ENCODE data around the gene FBXL15. TPM values are rescaled to one million over a fixed set of nuclear protein-coding genes. Genes with fewer than 3 reads are reported as not detected.

The FBXL15 gene
- total RNA-seq, 2 experiments from 2014 or later = 13.5 to 15.2 TPM

- no peaks in the 10 kb centered on the region for H3K9me3 Mint-ChIP-seq (ENCODE audit: low read depth)
Observed at GRCh38 chr10:102393411-102394078, 27.1 kb upstream of the FBXL15 start.

GRCh38 chr10:102394079-102394800 is 26.4 kb upstream of the FBXL15 start:
- no peaks in the 10 kb centered on the region for H3K9me3 Mint-ChIP-seq (ENCODE audit: low read depth)
- CTCF ChIA-PET = interaction anchor here (0.7 to 16.5 kb wide), 37 partner anchors 9 to 554 kb away, joined by 3 to 271 read pairs (median 4); partner anchors contain the start of genes C10orf95, CUEDC2, ELOVL3 and FBXL15
- no peaks in the 10 kb centered on the region for H3K27me3 Mint-ChIP-seq
- peak overlapping the region; percentile 84 for H3K4me3 Mint-ChIP-seq
- peaks cover 20% of the 10 kb centered on the region for H3K36me3 Mint-ChIP-seq
- ATAC-seq = peak; percentile 88
- H3K4me1 Mint-ChIP-seq = peaks cover 38% of the 10 kb centered on the region
- peak overlapping the region; percentile 90 for H3K27ac Mint-ChIP-seq
- peak; percentile 99 for DNase-seq

More at GRCh38 chr10:102393411-102394078, 27.1 kb upstream of the FBXL15 start:
- DNase-seq (no peak), ATAC-seq (no peak)
- CTCF ChIA-PET = interaction anchor here (0.7 to 16.5 kb wide), 33 partner anchors 9 to 554 kb away, joined by 3 to 271 read pairs (median 4); partner anchors contain the start of genes C10orf95, CUEDC2, ELOVL3 and FBXL15
- peak overlapping the region; percentile 84 for H3K4me3 Mint-ChIP-seq
- H3K36me3 Mint-ChIP-seq = peaks cover 20% of the 10 kb centered on the region
- no peaks in the 10 kb centered on the region for H3K27me3 Mint-ChIP-seq
- H3K27ac Mint-ChIP-seq = peak overlapping the region; percentile 90
- H3K4me1 Mint-ChIP-seq = peaks cover 35% of the 10 kb centered on the region

GRCh38 chr10:102394801-102395399 is 25.7 kb upstream of the FBXL15 start:
- H3K4me1 Mint-ChIP-seq = peaks cover 43% of the 10 kb centered on the region
- peaks cover 20% of the 10 kb centered on the region for H3K36me3 Mint-ChIP-seq
- peak overlapping the region; percentile 84 for H3K4me3 Mint-ChIP-seq
- H3K27ac Mint-ChIP-seq = peak overlapping the region; percentile 90
- DNase-seq (peak; percentile 68), ATAC-seq (no peak)
- no peaks in the 10 kb centered on the region for H3K27me3 Mint-ChIP-seq
- no peaks in the 10 kb centered on the region for H3K9me3 Mint-ChIP-seq (ENCODE audit: low read depth)
- CTCF ChIA-PET = interaction anchor here (0.7 to 16.5 kb wide), 18 partner anchors 10 to 555 kb away, joined by 3 to 271 read pairs (median 4); partner anchors contain the start of genes C10orf95, CUEDC2, ELOVL3 and FBXL15

- H3K27me3 Mint-ChIP-seq = no peaks in the 10 kb centered on the region
- H3K27ac Mint-ChIP-seq = peak within 1 kb of the TSS; percentile 90
- peak; percentile 37 for ATAC-seq
- no peaks in the 10 kb centered on the region for H3K9me3 Mint-ChIP-seq (ENCODE audit: low read depth)
- peak; percentile 90 for DNase-seq
- CTCF ChIA-PET = interaction anchor here (0.7 to 16.5 kb wide), 15 partner anchors 10 to 260 kb away, joined by 3 to 271 read pairs (median 5); partner anchors contain the start of genes C10orf95, CUEDC2, ELOVL3 and FBXL15
- peaks cover 26% of the 10 kb centered on the region for H3K36me3 Mint-ChIP-seq
- peak within 1 kb of the TSS; percentile 84 for H3K4me3 Mint-ChIP-seq
- H3K4me1 Mint-ChIP-seq = peaks cover 44% of the 10 kb centered on the region
Observed at GRCh38 chr10:102395400-102396316, 25.0 kb upstream of the FBXL15 start, which contains the start of gene NFKB2. NFKB2 (plus strand) TSS chr10:102395705; CDS start chr10:102395960, 255 bp downstream.

GRCh38 chr10:102396317-102396650 is 24.4 kb upstream of the FBXL15 start:
- CTCF ChIA-PET = interaction anchor here (1.4 to 16.5 kb wide), 4 partner anchors 24 to 168 kb away, joined by 3 to 271 read pairs (median 28); partner anchors contain the start of genes ELOVL3 and FBXL15
- Mint-ChIP-seq H3K4me3 (peak overlapping the region; percentile 84), H3K4me1 (peaks cover 44% of the 10 kb centered on the region), H3K36me3 (peaks cover 26% of the 10 kb centered on the region), H3K9me3 (ENCODE audit: low read depth) (no peaks in the 10 kb centered on the region), H3K27ac (peak overlapping the region; percentile 90), H3K27me3 (no peaks in the 10 kb centered on the region)
- DNase-seq = no peak
- no peak for ATAC-seq

- Mint-ChIP-seq H3K9me3 (ENCODE audit: low read depth) (no peaks in the 10 kb centered on the region), H3K36me3 (peaks cover 26% of the 10 kb centered on the region), H3K4me1 (peaks cover 44% of the 10 kb centered on the region), H3K4me3 (peak overlapping the region; percentile 84), H3K27ac (peak overlapping the region; percentile 90), H3K27me3 (no peaks in the 10 kb centered on the region)
- ATAC-seq (no peak), DNase-seq (no peak)
- CTCF ChIA-PET = interaction anchor here (1.0 to 16.5 kb wide), 4 partner anchors 24 to 169 kb away, joined by 3 to 271 read pairs (median 14); partner anchors contain the start of genes ELOVL3 and FBXL15
Observed at GRCh38 chr10:102396730-102397151, 23.9 kb upstream of the FBXL15 start.

- DNase-seq (no peak), ATAC-seq (no peak)
- Mint-ChIP-seq H3K27me3 (no peaks in the 10 kb centered on the region), H3K4me3 (peak overlapping the region; percentile 84), H3K4me1 (peaks cover 44% of the 10 kb centered on the region), H3K27ac (peak overlapping the region; percentile 90), H3K9me3 (ENCODE audit: low read depth) (no peaks in the 10 kb centered on the region), H3K36me3 (peaks cover 30% of the 10 kb centered on the region)
- CTCF ChIA-PET = interaction anchor here (0.8 to 16.5 kb wide), 8 partner anchors 14 to 170 kb away, joined by 3 to 271 read pairs (median 20); partner anchors contain the start of genes ELOVL3 and FBXL15
Observed at GRCh38 chr10:102397222-102398171, 23.1 kb upstream of the FBXL15 start.

- Mint-ChIP-seq H3K36me3 (peaks cover 30% of the 10 kb centered on the region), H3K27me3 (no peaks in the 10 kb centered on the region), H3K4me3 (peak overlapping the region; percentile 46), H3K9me3 (ENCODE audit: low read depth) (no peaks in the 10 kb centered on the region), H3K4me1 (peaks cover 38% of the 10 kb centered on the region), H3K27ac (peak overlapping the region; percentile 49)
- DNase-seq (no peak), ATAC-seq (no peak)
- CTCF ChIA-PET = interaction anchor here (0.6 to 16.5 kb wide), 25 partner anchors 8 to 317 kb away, joined by 3 to 271 read pairs (median 4); partner anchors contain the start of genes ACTR1A, CUEDC2, ELOVL3 and FBXL15
Observed at GRCh38 chr10:102398172-102399020, 22.2 kb upstream of the FBXL15 start.

GRCh38 chr10:102399217-102400021 is 21.2 kb upstream of the FBXL15 start:
- CTCF ChIA-PET = interaction anchor here (0.6 to 16.5 kb wide), 38 partner anchors 8 to 316 kb away, joined by 3 to 271 read pairs (median 4); partner anchors contain the start of genes ACTR1A, C10orf95, CUEDC2 and ELOVL3
- Mint-ChIP-seq H3K4me1 (peaks cover 36% of the 10 kb centered on the region), H3K4me3 (peak overlapping the region; percentile 52), H3K9me3 (ENCODE audit: low read depth) (no peaks in the 10 kb centered on the region), H3K36me3 (peaks cover 30% of the 10 kb centered on the region), H3K27ac (peak overlapping the region; percentile 59), H3K27me3 (no peaks in the 10 kb centered on the region)
- DNase-seq = peak; percentile 92
- ATAC-seq = peak; percentile 66

- CTCF ChIA-PET = interaction anchor here (1.1 to 16.5 kb wide), 25 partner anchors 11 to 248 kb away, joined by 3 to 271 read pairs (median 6); partner anchors contain the start of genes ACTR1A, C10orf95, ELOVL3 and FBXL15
- peaks cover 36% of the 10 kb centered on the region for H3K4me1 Mint-ChIP-seq
- no peaks in the 10 kb centered on the region for H3K9me3 Mint-ChIP-seq (ENCODE audit: low read depth)
- ATAC-seq (no peak), DNase-seq (no peak)
- H3K27me3 Mint-ChIP-seq = no peaks in the 10 kb centered on the region
- H3K36me3 Mint-ChIP-seq = peaks cover 30% of the 10 kb centered on the region
- peak overlapping the region; percentile 52 for H3K4me3 Mint-ChIP-seq
- H3K27ac Mint-ChIP-seq = peak overlapping the region; percentile 62
Observed at GRCh38 chr10:102400076-102400475, 20.6 kb upstream of the FBXL15 start.
